MCF 10A (cell line): ENCODE results near the gene DUSP9. TPM values are rescaled to one million over a fixed set of nuclear protein-coding genes. Genes with fewer than 3 reads are reported as not detected.

ENCODE experiments used
- BruUV-seq: library from RNA; stranded (reverse); fragments of 400-500 nt; replicated peaks from 2 replicates; lab custom pipeline; 2021; lab: Mats Ljungman, UMichigan
- CTCF ChIA-PET: fragments of 300-600 bp; sonication (Branson Sonifier 250); formaldehyde crosslinking; extraction: SDS; loops from one replicate; lab custom pipeline; 2021; ENCODE audit warnings: antibody characterized with exemption, inconsistent platforms; lab: Yijun Ruan, JAX
- POLR2A ChIA-PET: fragments of 300-600, 350-650 bp; sonication (Branson Sonifier 250); formaldehyde crosslinking; extraction: SDS; loops from one replicate; lab custom pipeline; 2020; ENCODE audit warnings: antibody characterized with exemption, inconsistent platforms; lab: Yijun Ruan, JAX
- DNase-seq: peaks from one replicate; pipeline ENCODE4 v3.0.0-alpha.2; 2018; ENCODE audit not compliant: unreplicated experiment
- H3K27ac Mint-ChIP-seq: one replicate; pipeline ENCODE4 v1.8.0; 2022; ENCODE audit warnings: mild to moderate bottlenecking, low read depth, mixed read lengths; ENCODE audit not compliant: unreplicated experiment
- H3K27me3 Mint-ChIP-seq: one replicate; pipeline ENCODE4 v1.8.0; 2022; ENCODE audit warnings: mixed read lengths; ENCODE audit not compliant: insufficient read depth, unreplicated experiment
- H3K36me3 Mint-ChIP-seq: one replicate; pipeline ENCODE4 v1.8.0; 2022; ENCODE audit warnings: mild to moderate bottlenecking, moderate library complexity, mixed read lengths; ENCODE audit not compliant: insufficient read depth, unreplicated experiment
- H3K4me1 Mint-ChIP-seq: one replicate; pipeline ENCODE4 v1.8.0; 2022; ENCODE audit warnings: mixed read lengths; ENCODE audit not compliant: insufficient read depth, unreplicated experiment
- H3K4me3 Mint-ChIP-seq: one replicate; pipeline ENCODE4 v1.8.0; 2022; ENCODE audit warnings: mild to moderate bottlenecking, moderate library complexity, mixed read lengths; ENCODE audit not compliant: unreplicated experiment
- H3K9me3 Mint-ChIP-seq: one replicate; pipeline ENCODE4 v1.8.0; 2022; ENCODE audit warnings: mixed read lengths; ENCODE audit not compliant: unreplicated experiment
- CTCF ChIP-seq: fragments of 200-600 bp; IDR thresholded peaks from one replicate; pipeline ENCODE4 v1.8.0; 2022; ENCODE audit warnings: antibody characterized with exemption, mild to moderate bottlenecking; ENCODE audit not compliant: unreplicated experiment
- intact Hi-C: fragments of 100-400 bp; cut with micrococcal nuclease; formaldehyde crosslinking; loops from 2 replicates; pipeline ENCODE4 v1.14.1; 2022
- total RNA-seq: library from RNA; stranded (reverse); gene quantifications from 2 replicates; pipeline ENCODE4 v1.2.3, GENCODE V29; 2022

The DUSP9 gene
- total RNA-seq, 1 experiment from 2014 or later, result not detected

- intact Hi-C loops, result no loop called here
- Mint-ChIP-seq H3K27ac (no peak overlapping the region), H3K4me1 (no peaks in the 10 kb centered on the region), H3K4me3 (no peak overlapping the region), H3K27me3 (peaks cover 18% of the 10 kb centered on the region), H3K36me3 (peaks cover 6% of the 10 kb centered on the region), H3K9me3 (no peaks in the 10 kb centered on the region)
- TF ChIP-seq CTCF, result no peak
- no peak for DNase-seq
- BruUV-seq, result no TSS peak
- CTCF ChIA-PET, result no interaction called here
- POLR2A ChIA-PET, result no interaction called here
Measured at GRCh38 chrX:153624196-153625091, 22.6 kb upstream of the DUSP9 start.

- CTCF ChIA-PET, result interaction anchor here (0.7 to 1.0 kb wide), 2 partner anchors 19 to 25 kb away, joined by 3 to 4 read pairs; no protein-coding TSS in a partner anchor
- Mint-ChIP-seq H3K36me3 (peaks cover 6% of the 10 kb centered on the region), H3K27me3 (peaks cover 28% of the 10 kb centered on the region), H3K4me1 (no peaks in the 10 kb centered on the region), H3K9me3 (no peaks in the 10 kb centered on the region), H3K27ac (no peak overlapping the region), H3K4me3 (no peak overlapping the region)
- DNase-seq, result no peak
- intact Hi-C loops, result no loop called here
- POLR2A ChIA-PET, result interaction anchor here (1.1 kb wide), 1 partner anchor 10 kb away, joined by 3 read pairs; no protein-coding TSS in a partner anchor
- no TSS peak for BruUV-seq
- no peak for TF ChIP-seq CTCF
Measured at GRCh38 chrX:153625271-153626024, 21.6 kb upstream of the DUSP9 start.

GRCh38 chrX:153626025-153626633, 20.9 kb upstream of the DUSP9 start:
- intact Hi-C loops, result no loop called here
- Mint-ChIP-seq H3K9me3 (peaks cover 4% of the 10 kb centered on the region), H3K27me3 (peaks cover 35% of the 10 kb centered on the region), H3K27ac (no peak overlapping the region), H3K4me3 (no peak overlapping the region), H3K36me3 (peaks cover 6% of the 10 kb centered on the region), H3K4me1 (no peaks in the 10 kb centered on the region)
- no peak for DNase-seq
- no TSS peak for BruUV-seq
- TF ChIP-seq CTCF, result no peak
- CTCF ChIA-PET, result interaction anchor here (1.0 kb wide), 1 partner anchor 19 kb away, joined by 4 read pairs; no protein-coding TSS in a partner anchor
- POLR2A ChIA-PET, result interaction anchor here (1.1 kb wide), 1 partner anchor 10 kb away, joined by 3 read pairs; no protein-coding TSS in a partner anchor
